Mesodermal cell (in vitro differentiated cells): ENCODE results near the gene MRGPRX3. TPM values are rescaled to one million over a fixed set of nuclear protein-coding genes. Genes with fewer than 3 reads are reported as not detected.
A peak's percentile ranks its signal among the peaks of the same experiment; 100 is the strongest.

Source experiments
- H3K27ac ChIP-seq: 2 replicates; pipeline ENCODE4 v1.7.0; 2013; ENCODE audit warnings: mild to moderate bottlenecking, low read depth, low read length, moderate library complexity; ENCODE audit not compliant: severe bottlenecking
- H3K36me3 ChIP-seq: 2 replicates; pipeline ENCODE4 v1.7.1; 2013; ENCODE audit warnings: mild to moderate bottlenecking, low read length, moderate library complexity; ENCODE audit not compliant: control insufficient read depth, insufficient read depth
- H3K4me1 ChIP-seq: one replicate; pipeline ENCODE4 v1.7.1; 2013; ENCODE audit warnings: mild to moderate bottlenecking, low read length; ENCODE audit not compliant: insufficient read depth, control insufficient read depth, poor library complexity, severe bottlenecking
- H3K4me3 ChIP-seq: 2 replicates; pipeline ENCODE4 v1.7.0; 2013; ENCODE audit warnings: low read length, control low read depth, mild to moderate bottlenecking; ENCODE audit not compliant: insufficient read depth, poor library complexity, severe bottlenecking; ENCODE audit errors: extremely low read depth
- H3K9me3 ChIP-seq: 2 replicates; pipeline ENCODE4 v1.7.1; 2013; ENCODE audit warnings: mild to moderate bottlenecking, low read length, moderate library complexity; ENCODE audit not compliant: control insufficient read depth
- WGBS, 2 experiments: methylation state at CpG; one replicate each; pipeline ENCODE4 v1.1.5; 2013; ENCODE audit warnings: missing lambda C conversion rate in 2 of 2; ENCODE audit not compliant: insufficient coverage in 2 of 2; 5-methylcytosine and 5-hydroxymethylcytosine counted together
- polyA plus RNA-seq, 2 experiments: library from polyadenylated mRNA; stranded (reverse); fragments of 50-300 nt; gene quantifications; one replicate each; pipeline ENCODE4 v1.2.3, GENCODE V29; 2013

The MRGPRX3 gene
- polyA plus RNA-seq (2013, experiment 1 of 2), result not detected
- not detected for polyA plus RNA-seq (2013, experiment 2 of 2)

DNA sequence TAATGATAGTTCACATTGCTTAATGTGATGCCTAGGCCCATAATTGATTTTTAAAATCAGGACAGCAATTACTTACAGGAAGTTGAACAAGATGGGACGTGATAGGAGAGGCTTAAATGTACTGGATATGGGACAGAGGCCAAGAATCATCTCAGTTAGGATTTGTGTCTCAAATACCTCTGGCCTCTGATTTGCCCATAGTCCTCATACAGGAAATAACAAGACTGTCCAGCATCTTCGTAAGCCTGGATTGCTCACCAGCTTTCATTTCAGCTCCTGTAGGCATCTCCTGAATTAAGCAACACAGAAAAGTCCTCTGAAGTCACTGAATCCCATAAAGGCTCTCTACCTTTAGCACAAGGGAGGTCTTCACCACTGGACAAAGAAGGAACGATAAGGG, at the start of gene MRGPRX3:
Gene MRGPRX3 (plus strand): TSS at position 231 of the 400 bp plus-strand sequence. CDS start 4,632 bp downstream, outside the sequence.
- WGBS, 2 experiments, result 68 to 86% methylated on average over 1 to 2 of the region's 3 CpGs
- H3K27ac ChIP-seq, result no peak within 1 kb of the TSS
- no peaks in the 10 kb centered on the region for H3K36me3 ChIP-seq
- no peaks in the 10 kb centered on the region for H3K4me1 ChIP-seq
- no peak within 1 kb of the TSS for H3K4me3 ChIP-seq
- no peaks in the 10 kb centered on the region for H3K9me3 ChIP-seq

DNA sequence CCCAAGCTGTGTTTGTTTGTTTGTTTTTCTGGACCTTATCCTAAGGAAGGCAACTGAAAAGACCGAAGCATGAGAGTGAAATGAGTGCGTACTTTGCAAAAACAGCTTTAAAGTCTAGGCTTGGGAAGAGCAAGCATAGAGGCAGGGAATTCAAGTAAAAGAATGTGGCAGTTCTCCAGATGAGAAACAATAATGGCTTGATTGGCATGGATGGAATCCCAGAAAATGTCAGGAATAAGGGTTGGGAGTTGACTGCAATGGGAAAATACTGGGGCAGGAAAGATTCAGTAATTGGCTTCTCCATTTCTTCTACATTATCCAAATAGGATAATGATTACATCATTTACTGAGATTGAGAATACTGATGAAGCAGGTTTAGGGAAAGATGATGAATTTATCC, 44.0 kb upstream of the MRGPRX3 start:
- WGBS, 2 experiments, result 89 to 100% methylated on average over 2 of the region's 2 CpGs
- H3K9me3 ChIP-seq, result no peaks in the 10 kb centered on the region
- no peaks in the 10 kb centered on the region for H3K4me1 ChIP-seq

DNA sequence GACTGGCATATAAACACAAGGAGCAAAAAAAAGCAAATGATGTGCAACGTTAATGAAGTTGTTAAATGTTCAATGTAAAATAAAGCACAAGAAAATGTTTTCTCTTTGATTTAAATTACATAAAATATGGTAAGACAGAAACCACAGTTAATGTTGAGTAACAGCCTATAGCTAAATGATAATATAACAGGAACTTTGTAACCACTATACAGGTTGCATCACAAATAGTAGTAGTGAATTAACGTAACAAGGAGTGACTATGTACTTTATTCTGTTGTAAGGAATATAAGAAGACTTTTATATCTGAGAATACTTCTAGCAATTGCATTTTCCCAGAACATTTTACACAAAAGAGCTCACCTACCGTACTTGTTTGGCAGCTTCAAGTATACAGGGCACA, 43.4 kb upstream of the MRGPRX3 start:
- Histone ChIP-seq H3K36me3 (peaks cover 80% of the 10 kb centered on the region), H3K4me1 (no peaks in the 10 kb centered on the region), H3K4me3 (no peak overlapping the region), H3K9me3 (no peaks in the 10 kb centered on the region), H3K27ac (no peak overlapping the region)
- WGBS, 2 experiments, result 83 to 100% methylated on average over 1 of the region's 3 CpGs

More for the DNA sequence above, 44.0 kb upstream of the MRGPRX3 start:
- Histone ChIP-seq H3K4me3 (no peak overlapping the region), H3K36me3 (peaks cover 76% of the 10 kb centered on the region), H3K27ac (no peak overlapping the region)

DNA sequence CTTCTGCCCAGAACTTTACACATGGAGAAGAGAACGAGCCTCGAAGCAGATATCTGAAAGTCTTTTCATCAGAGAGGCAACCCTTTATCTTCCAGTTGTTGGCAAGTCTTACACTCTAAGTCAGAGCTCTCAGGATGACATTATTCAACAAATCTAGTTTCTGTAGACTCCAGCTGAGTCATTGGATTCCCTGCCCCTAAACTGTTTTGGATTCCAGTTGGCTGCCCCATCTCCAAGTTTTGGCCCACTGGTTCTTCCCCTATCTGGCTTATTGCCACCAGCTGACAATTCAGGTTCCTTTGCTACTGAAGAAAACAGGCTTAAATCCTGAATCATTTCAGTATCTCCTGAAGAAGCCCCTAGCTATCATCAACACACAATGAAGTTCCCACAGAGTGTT, 40.6 kb upstream of the MRGPRX3 start:
- H3K9me3 ChIP-seq, result no peaks in the 10 kb centered on the region
- H3K4me3 ChIP-seq, result no peak overlapping the region
- peaks cover 92% of the 10 kb centered on the region for H3K36me3 ChIP-seq
- no peaks in the 10 kb centered on the region for H3K4me1 ChIP-seq
- WGBS, 2 experiments, result 83 to 100% methylated on average over 2 of the region's 2 CpGs
- no peak overlapping the region for H3K27ac ChIP-seq

DNA sequence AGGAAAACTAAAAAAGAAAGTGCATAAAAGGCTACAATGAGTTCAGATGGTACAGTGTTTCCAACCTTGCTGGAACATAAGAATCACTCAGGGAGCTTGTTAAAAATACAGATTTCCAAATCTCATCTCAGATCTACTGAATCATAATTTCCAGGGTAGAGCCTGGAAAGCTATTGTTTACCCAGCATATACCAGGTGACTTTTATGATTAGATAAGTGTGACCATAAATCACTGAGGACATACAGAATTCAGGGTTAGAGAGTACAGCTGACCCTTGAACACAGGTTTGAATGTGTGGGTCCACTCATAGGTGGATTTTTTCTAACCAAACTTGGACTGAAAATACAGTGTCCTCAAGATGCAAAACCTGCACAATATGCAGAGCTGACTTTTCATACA, 38.4 kb upstream of the MRGPRX3 start:
- peaks cover 92% of the 10 kb centered on the region for H3K36me3 ChIP-seq
- no peaks in the 10 kb centered on the region for H3K9me3 ChIP-seq
- no peaks in the 10 kb centered on the region for H3K4me1 ChIP-seq
- no peak overlapping the region for H3K4me3 ChIP-seq
- H3K27ac ChIP-seq, result no peak overlapping the region

DNA sequence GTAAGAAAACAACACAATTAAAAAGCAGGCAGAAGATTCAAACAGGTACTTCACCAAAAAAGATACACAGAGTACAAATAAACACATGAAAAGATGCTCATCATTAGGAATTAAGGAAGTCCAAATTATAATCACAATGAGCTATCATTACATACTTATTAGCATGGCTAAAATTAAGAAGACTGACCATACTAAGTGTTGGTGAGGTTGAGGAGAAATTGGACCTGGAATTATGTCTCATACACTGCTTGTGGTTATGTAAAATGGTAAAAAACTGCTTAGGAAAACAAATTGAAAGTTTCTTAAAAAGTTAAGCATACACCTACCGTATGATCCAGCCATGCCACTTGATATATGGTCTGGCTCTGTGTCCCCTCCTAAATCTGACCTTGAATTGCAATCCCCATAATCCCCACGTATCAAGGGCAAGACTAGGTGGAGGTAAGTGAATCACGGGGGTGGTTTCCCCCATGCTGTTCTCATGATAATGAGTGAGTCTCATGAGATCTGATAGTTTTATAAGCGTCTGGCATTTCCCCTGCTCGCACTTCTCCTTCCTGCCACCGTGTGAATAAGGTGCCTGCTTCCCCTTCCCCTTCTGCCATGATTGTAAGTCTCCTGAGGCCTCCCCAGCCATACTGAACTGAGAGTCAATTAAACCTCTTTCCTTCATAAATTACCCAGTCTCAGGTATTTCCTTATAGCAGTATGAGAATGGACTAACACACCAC, 31.3 kb upstream of the MRGPRX3 start:
- no peak overlapping the region for H3K4me3 ChIP-seq
- no peaks in the 10 kb centered on the region for H3K9me3 ChIP-seq
- peaks cover under 1% of the 10 kb centered on the region for H3K4me1 ChIP-seq
- WGBS, 2 experiments, result 75 to 88% methylated on average over 2 to 3 of the region's 6 CpGs
- H3K36me3 ChIP-seq, result peaks cover 74% of the 10 kb centered on the region
- H3K27ac ChIP-seq, result no peak overlapping the region

DNA sequence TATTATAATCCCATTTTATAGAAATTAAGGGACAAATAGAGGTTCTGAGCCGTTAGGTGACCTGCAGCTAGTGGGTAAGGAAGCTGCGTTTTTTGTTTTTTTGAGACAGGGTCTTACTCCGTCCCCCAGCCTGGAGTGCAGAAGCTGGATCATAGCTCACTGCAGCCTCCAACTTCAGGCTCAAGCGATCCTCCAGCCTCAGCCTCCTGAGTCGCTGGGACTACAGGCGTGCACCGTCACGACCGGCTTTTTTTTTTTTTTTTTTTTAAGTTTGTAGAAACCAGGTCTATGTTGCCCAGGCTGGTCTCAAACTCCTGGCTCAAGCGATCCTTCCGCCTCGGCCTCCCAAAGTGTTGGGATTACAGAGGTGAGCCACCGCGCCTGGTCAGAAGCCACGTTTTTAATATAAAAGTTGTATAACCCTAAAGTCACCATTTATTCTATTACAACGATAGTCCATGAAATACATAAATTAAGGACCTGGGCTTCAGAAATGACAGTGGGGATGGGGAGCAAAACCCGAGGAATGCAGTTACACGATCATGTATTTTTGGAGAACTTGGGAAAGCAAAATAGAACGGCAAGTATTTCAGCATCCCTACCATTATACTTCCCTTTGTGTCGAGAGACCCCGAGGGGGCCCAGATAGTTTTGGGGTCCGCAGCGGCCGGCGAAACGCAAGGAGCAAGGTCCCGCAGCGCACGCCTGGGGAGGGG, 27.1 kb upstream of the MRGPRX3 start:
- Histone ChIP-seq H3K4me3 (peak overlapping the region; percentile 97), H3K36me3 (peaks cover 40% of the 10 kb centered on the region), H3K27ac (peak overlapping the region; percentile 29), H3K9me3 (no peaks in the 10 kb centered on the region), H3K4me1 (peaks cover 2% of the 10 kb centered on the region)
- 21 to 31% methylated on average over 10 to 16 of the region's 29 CpGs for WGBS, 2 experiments

DNA sequence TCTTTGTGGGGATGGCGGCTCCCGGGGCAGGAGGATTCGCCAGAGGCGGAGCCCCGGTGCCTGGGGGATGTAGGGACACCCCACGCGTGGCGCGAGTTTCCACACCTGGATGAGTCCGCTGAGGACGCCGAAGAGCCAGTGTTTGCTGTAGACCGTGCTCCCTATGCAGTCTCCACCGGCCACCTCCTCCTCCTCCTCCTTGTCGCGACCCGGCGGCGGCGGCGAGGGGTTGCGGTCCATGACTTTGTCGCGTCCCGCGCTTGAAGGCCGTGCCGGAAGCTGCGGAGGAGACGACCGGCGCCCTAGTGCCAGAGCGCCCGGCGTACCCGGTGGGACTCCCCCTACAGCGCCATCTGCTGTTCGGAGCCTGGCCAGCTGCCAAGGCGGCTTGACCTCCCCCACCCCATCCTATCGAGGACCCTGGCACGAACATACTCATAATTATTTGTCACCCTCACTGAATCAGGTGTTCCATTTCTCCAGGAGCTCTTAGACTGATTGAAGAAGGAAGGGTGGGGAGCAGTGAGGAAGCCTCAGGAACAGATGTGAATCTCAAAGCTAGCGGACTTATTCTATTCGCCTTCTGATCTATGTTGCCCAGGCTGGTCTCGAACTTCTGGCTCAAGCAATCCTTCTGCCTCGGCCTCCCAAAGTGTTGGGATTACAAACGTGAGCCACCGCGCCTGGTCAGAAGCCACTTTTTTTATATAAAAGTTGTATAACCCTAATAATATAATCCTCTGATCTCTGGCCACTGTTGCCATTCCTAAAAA, 26.4 kb upstream of the MRGPRX3 start, which contains the start of gene SAAL1:
Gene SAAL1 (minus strand): TSS at position 281 of the 773 bp plus-strand sequence. CDS start 41 bp downstream, at position 240.
- peak within 1 kb of the TSS; percentile 29 for H3K27ac ChIP-seq
- H3K9me3 ChIP-seq, result no peaks in the 10 kb centered on the region
- H3K4me1 ChIP-seq, result peaks cover 2% of the 10 kb centered on the region
- 6 to 9% methylated on average over 33 of the region's 48 CpGs for WGBS, 2 experiments
- peaks cover 35% of the 10 kb centered on the region for H3K36me3 ChIP-seq
- peak within 1 kb of the TSS; percentile 97 for H3K4me3 ChIP-seq

DNA sequence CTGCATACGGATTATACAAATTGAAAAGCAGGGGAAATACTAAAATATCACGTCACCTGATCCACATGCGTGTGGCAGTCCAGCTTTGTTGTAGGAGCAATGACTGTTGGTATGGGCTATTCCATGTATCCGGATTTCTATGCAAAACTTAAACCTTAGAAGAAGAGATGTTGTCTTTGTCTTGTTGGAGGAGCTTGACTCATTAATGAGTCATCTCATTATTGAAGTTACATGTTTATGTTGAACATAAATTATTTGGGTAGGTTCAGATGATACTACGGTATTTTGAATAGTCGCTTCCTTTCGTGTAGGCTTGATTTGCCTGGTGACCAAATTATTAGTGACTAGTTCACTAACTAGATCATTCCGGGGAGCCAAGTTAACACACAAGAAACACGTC, 25.7 kb upstream of the MRGPRX3 start:
- no peaks in the 10 kb centered on the region for H3K9me3 ChIP-seq
- 93 to 94% methylated on average over 6 to 7 of the region's 9 CpGs for WGBS, 2 experiments
- H3K27ac ChIP-seq, result no peak overlapping the region
- H3K4me1 ChIP-seq, result peaks cover 2% of the 10 kb centered on the region
- H3K4me3 ChIP-seq, result no peak overlapping the region
- H3K36me3 ChIP-seq, result peaks cover 28% of the 10 kb centered on the region

DNA sequence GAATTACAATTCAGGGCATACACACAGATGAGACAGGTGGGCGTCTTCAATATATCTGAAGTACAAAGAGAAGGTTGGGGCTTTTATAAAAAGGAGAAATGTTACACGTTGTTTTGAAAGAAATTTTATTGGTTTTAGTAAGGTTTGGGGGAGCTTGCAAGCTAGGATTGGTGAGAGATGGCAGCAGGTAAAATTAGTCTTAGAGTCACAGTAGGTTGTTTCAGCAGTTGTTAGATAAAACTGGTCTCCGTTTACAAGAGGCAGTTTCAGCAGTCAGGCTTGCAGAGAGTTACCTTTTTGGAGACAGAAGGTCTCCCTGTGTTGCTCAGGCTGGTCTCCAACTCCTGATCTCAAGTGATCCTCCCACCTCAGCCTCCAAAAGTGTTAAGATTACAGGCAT, 24.1 kb upstream of the MRGPRX3 start:
- Histone ChIP-seq H3K9me3 (no peaks in the 10 kb centered on the region), H3K27ac (no peak overlapping the region), H3K4me1 (peaks cover 2% of the 10 kb centered on the region), H3K4me3 (no peak overlapping the region), H3K36me3 (peaks cover 13% of the 10 kb centered on the region)
- 69 to 86% methylated on average over 2 to 3 of the region's 3 CpGs for WGBS, 2 experiments
